H7 (cell line): ENCODE measurements around the gene CARD11. TPM values are rescaled to one million over a fixed set of nuclear protein-coding genes. Genes with fewer than 3 reads are reported as not detected.

Source experiments
- DNase-seq: peaks from one replicate; pipeline ENCODE4 v3.0.0; 2012
- H3K27me3 ChIP-seq: 2 replicates; pipeline ENCODE4 v1.6.0; 2011; ENCODE audit warnings: mild to moderate bottlenecking, low read length; ENCODE audit not compliant: control insufficient read depth, insufficient read depth
- H3K36me3 ChIP-seq: replicated peaks from 2 replicates; pipeline ENCODE4 v1.5.1; 2011; ENCODE audit warnings: low read length; ENCODE audit not compliant: control insufficient read depth, insufficient read depth
- H3K4me3 ChIP-seq: 2 replicates; pipeline ENCODE4 v1.5.1; 2011; ENCODE audit warnings: low read depth, mild to moderate bottlenecking, control low read depth, low read length, moderate library complexity; ENCODE audit not compliant: insufficient read depth
- total RNA-seq: library from RNA; depleted of rRNA; stranded (reverse); fragments of >200 nt; shearing (Covaris generic); gene quantifications from 2 replicates; pipeline ENCODE4 v1.2.3, GENCODE V29; 2014

CARD11 gene
- total RNA-seq, 1 experiment from 2014 or later = 32.7 TPM

- no peak for DNase-seq
- Histone ChIP-seq H3K4me3 (no peak overlapping the region), H3K36me3 (no peaks in the 10 kb centered on the region), H3K27me3 (no peaks in the 10 kb centered on the region)
Observed at GRCh38 chr7:2892549-2892948, 151.1 kb downstream of the CARD11 start.

- no peak for DNase-seq
- H3K36me3 ChIP-seq = no peaks in the 10 kb centered on the region
- H3K4me3 ChIP-seq = no peak overlapping the region
- H3K27me3 ChIP-seq = no peaks in the 10 kb centered on the region
Observed at GRCh38 chr7:2887816-2888215, 155.9 kb downstream of the CARD11 start.

GRCh38 chr7:2886900-2887299, 156.8 kb downstream of the CARD11 start:
- Histone ChIP-seq H3K27me3 (no peaks in the 10 kb centered on the region), H3K36me3 (no peaks in the 10 kb centered on the region), H3K4me3 (no peak overlapping the region)
- DNase-seq = peak; percentile 92

GRCh38 chr7:2886391-2886790, 157.3 kb downstream of the CARD11 start:
- Histone ChIP-seq H3K4me3 (no peak overlapping the region), H3K36me3 (no peaks in the 10 kb centered on the region), H3K27me3 (no peaks in the 10 kb centered on the region)
- peak; percentile 73 for DNase-seq

- no peaks in the 10 kb centered on the region for H3K27me3 ChIP-seq
- DNase-seq = peak; percentile 46
- H3K4me3 ChIP-seq = no peak overlapping the region
- H3K36me3 ChIP-seq = no peaks in the 10 kb centered on the region
Observed at GRCh38 chr7:2884161-2884560, 159.5 kb downstream of the CARD11 start.

GRCh38 chr7:2883101-2883500, 160.6 kb downstream of the CARD11 start:
- peak; percentile 70 for DNase-seq
- H3K36me3 ChIP-seq = no peaks in the 10 kb centered on the region
- H3K27me3 ChIP-seq = no peaks in the 10 kb centered on the region
- H3K4me3 ChIP-seq = no peak overlapping the region

- Histone ChIP-seq H3K4me3 (no peak overlapping the region), H3K27me3 (no peaks in the 10 kb centered on the region), H3K36me3 (no peaks in the 10 kb centered on the region)
- DNase-seq = peak; percentile 80
Observed at GRCh38 chr7:2882111-2882510, 161.6 kb downstream of the CARD11 start.

- DNase-seq = peak; percentile 94
- Histone ChIP-seq H3K4me3 (no peak overlapping the region), H3K36me3 (no peaks in the 10 kb centered on the region), H3K27me3 (no peaks in the 10 kb centered on the region)
Observed at GRCh38 chr7:2880874-2881533, 162.7 kb downstream of the CARD11 start.

GRCh38 chr7:2880051-2880450, 163.6 kb downstream of the CARD11 start:
- no peak for DNase-seq

GRCh38 chr7:2879354-2879753, 164.3 kb downstream of the CARD11 start:
- Histone ChIP-seq H3K4me3 (no peak overlapping the region), H3K36me3 (no peaks in the 10 kb centered on the region), H3K27me3 (no peaks in the 10 kb centered on the region)
- no peak for DNase-seq

More at GRCh38 chr7:2880051-2880450, 163.6 kb downstream of the CARD11 start:
- Histone ChIP-seq H3K36me3 (no peaks in the 10 kb centered on the region), H3K4me3 (no peak overlapping the region), H3K27me3 (no peaks in the 10 kb centered on the region)

- peak; percentile 19 for DNase-seq
- Histone ChIP-seq H3K36me3 (no peaks in the 10 kb centered on the region), H3K27me3 (no peaks in the 10 kb centered on the region), H3K4me3 (no peak overlapping the region)
Observed at GRCh38 chr7:2878306-2878705, 165.4 kb downstream of the CARD11 start.

GRCh38 chr7:2876031-2876731, 167.5 kb downstream of the CARD11 start:
- no peak overlapping the region for H3K4me3 ChIP-seq
- DNase-seq = peak; percentile 68
- no peaks in the 10 kb centered on the region for H3K36me3 ChIP-seq
- no peaks in the 10 kb centered on the region for H3K27me3 ChIP-seq

GRCh38 chr7:2873686-2874551, 169.7 kb downstream of the CARD11 start:
- Histone ChIP-seq H3K4me3 (no peak overlapping the region), H3K27me3 (no peaks in the 10 kb centered on the region), H3K36me3 (no peaks in the 10 kb centered on the region)
- peak; percentile 85 for DNase-seq

- no peaks in the 10 kb centered on the region for H3K36me3 ChIP-seq
- H3K27me3 ChIP-seq = no peaks in the 10 kb centered on the region
- DNase-seq = no peak
- H3K4me3 ChIP-seq = no peak overlapping the region
Observed at GRCh38 chr7:2873146-2873545, 170.5 kb downstream of the CARD11 start.
